ENCODE data around the gene ESRRA. TPM values are rescaled to one million over a fixed set of nuclear protein-coding genes. Genes with fewer than 3 reads are reported as not detected.

The ESRRA gene
- total RNA-seq, 2 experiments from 2014 or later = 28.6 to 57.8 TPM

DNA sequence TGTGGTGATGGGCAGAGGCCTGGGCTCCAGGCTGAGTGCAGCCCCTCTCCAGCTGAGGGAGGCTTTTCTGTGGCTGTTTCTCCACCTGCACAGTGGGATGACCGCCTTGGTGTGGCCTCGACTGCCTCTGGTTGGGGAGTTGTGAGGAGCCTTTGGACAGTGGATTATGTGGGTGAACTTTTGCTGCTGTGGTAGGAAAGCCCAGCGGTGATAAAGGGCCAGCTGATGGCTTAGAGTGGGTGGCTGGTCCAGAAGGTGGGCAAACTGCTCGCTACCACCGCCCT is 1.4 kb upstream of the ESRRA start:
- H4K20me1 ChIP-seq (ENCODE audit: insufficient read depth, low read length) = no peaks in the 10 kb centered on the region
- no peaks in the 10 kb centered on the region for H3K9me3 ChIP-seq (ENCODE audit: low read length)
- ChIA-PET CTCF (ENCODE audit: unreplicated experiment) (interaction anchor here (0.5 to 1.9 kb wide), 6 partner anchors 14 to 99 kb away, joined by 3 to 14 read pairs (median 3); partner anchors contain the start of genes FERMT3, FKBP2, PRDX5 and TRMT112), POLR2A (interaction anchor here (0.7 to 2.5 kb wide), 4 partner anchors 14 to 472 kb away, joined by 3 to 11 read pairs (median 3); partner anchors contain the start of genes PRDX5 and TRMT112)
- no peaks in the 10 kb centered on the region for H3K9me2 ChIP-seq (ENCODE audit: insufficient read depth, low read length)
- no peak overlapping the region for H2AFZ ChIP-seq (ENCODE audit: low read length)
- peaks cover 21% of the 10 kb centered on the region for H3K79me2 ChIP-seq (ENCODE audit: insufficient read depth, low read depth, low read length)
- TF ChIP-seq, protein P1, sequence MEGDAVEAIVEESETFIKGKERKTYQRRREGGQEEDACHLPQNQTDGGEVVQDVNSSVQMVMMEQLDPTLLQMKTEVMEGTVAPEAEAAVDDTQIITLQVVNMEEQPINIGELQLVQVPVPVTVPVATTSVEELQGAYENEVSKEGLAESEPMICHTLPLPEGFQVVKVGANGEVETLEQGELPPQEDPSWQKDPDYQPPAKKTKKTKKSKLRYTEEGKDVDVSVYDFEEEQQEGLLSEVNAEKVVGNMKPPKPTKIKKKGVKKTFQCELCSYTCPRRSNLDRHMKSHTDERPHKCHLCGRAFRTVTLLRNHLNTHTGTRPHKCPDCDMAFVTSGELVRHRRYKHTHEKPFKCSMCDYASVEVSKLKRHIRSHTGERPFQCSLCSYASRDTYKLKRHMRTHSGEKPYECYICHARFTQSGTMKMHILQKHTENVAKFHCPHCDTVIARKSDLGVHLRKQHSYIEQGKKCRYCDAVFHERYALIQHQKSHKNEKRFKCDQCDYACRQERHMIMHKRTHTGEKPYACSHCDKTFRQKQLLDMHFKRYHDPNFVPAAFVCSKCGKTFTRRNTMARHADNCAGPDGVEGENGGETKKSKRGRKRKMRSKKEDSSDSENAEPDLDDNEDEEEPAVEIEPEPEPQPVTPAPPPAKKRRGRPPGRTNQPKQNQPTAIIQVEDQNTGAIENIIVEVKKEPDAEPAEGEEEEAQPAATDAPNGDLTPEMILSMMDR (conservative IDR thresholded peaks at IDR 0.05; ENCODE audit: low read length) = no peak
- no peak for TF ChIP-seq EZH2phosphoT487 (IDR thresholded peaks at IDR 0.05; ENCODE audit: borderline replicate concordance, low read depth, low read length)
- H3K4me1 ChIP-seq (ENCODE audit: insufficient read depth, low read length, poor library complexity, severe bottlenecking) = peaks cover 32% of the 10 kb centered on the region
- peak overlapping the region; percentile 96 for H3K27ac ChIP-seq (ENCODE audit: low read depth, low read length, poor library complexity, severe bottlenecking)
- H3K4me2 ChIP-seq (ENCODE audit: low read length) = peak overlapping the region; percentile 95
- H3K36me3 ChIP-seq (ENCODE audit: insufficient read depth, low read length) = peaks cover 18% of the 10 kb centered on the region
- peak overlapping the region; percentile 81 for H3K4me3 ChIP-seq (ENCODE audit: low read depth, low read length, poor library complexity, severe bottlenecking)
- intact Hi-C loops (cut with micrococcal nuclease; ENCODE audit: unreplicated experiment) = loop anchor here (1.0 to 10.0 kb wide), 6 partner anchors 19 to 329 kb away; partner anchors contain the start of genes COX8A, FKBP2, GPR137 and STIP1
- no peak for DNase-seq (ENCODE audit: low spot score)
- no TSS peak for BruUV-seq (replicated peaks)

DNA sequence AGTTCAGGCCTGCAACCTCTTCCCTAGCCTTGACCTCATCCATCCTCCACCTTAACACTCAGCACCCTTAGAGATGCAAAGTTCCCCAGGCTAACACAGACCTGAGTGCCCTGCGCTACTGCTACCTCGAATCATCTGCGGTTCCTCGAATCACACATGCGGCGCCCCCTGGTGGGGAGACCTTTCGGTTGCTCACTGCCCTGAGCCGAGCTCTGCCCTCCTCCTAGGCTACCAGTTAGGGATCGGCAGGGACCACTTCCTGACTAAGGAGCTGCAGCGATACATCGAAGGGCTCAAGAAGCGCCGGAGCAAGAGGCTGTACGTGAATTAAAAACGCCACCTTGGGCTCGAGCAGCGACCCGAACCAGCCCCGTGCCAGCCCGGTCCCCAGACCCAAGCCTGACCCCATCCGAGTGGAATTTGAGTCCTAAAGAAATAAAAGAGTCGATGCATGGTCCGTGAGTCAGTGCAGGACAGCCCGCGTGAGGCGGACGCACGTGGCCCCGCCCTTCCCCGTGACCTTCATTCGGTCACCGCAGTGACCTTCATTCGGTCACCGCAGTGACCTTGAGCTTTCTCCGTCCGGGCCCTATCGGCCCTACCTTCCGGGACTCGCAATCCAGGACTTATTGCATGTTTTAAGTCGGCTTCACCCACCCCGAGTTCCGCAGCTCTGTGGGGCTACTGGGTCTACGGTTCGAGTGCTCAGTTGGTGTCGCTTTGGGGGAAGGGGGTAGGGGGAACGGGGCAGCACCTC is 830 bp upstream of the ESRRA start:
- ChIA-PET POLR2A (interaction anchor here (0.5 to 2.5 kb wide), 5 partner anchors 13 to 472 kb away, joined by 3 to 11 read pairs (median 3); partner anchors contain the start of genes PRDX5 and TRMT112), CTCF (ENCODE audit: unreplicated experiment) (interaction anchor here (0.5 to 2.1 kb wide), 11 partner anchors 11 to 418 kb away, joined by 3 to 14 read pairs (median 3); partner anchors contain the start of genes FERMT3, FKBP2, PRDX5 and TRMT112)
- TSS peak; percentile 98 for BruUV-seq (replicated peaks)
- intact Hi-C loops (cut with micrococcal nuclease; ENCODE audit: unreplicated experiment) = loop anchor here (1.0 to 10.0 kb wide), 8 partner anchors 13 to 330 kb away; partner anchors contain the start of genes CCDC88B, COX8A, FKBP2 and GPR137
- Histone ChIP-seq H3K4me3 (ENCODE audit: low read depth, low read length, poor library complexity, severe bottlenecking) (peak overlapping the region; percentile 81), H3K4me1 (ENCODE audit: insufficient read depth, low read length, poor library complexity, severe bottlenecking) (peaks cover 32% of the 10 kb centered on the region), H3K36me3 (ENCODE audit: insufficient read depth, low read length) (peaks cover 21% of the 10 kb centered on the region), H4K20me1 (ENCODE audit: insufficient read depth, low read length) (no peaks in the 10 kb centered on the region), H3K9me2 (ENCODE audit: insufficient read depth, low read length) (no peaks in the 10 kb centered on the region), H3K9me3 (ENCODE audit: low read length) (no peaks in the 10 kb centered on the region), H3K4me2 (ENCODE audit: low read length) (peak overlapping the region; percentile 95), H3K27ac (ENCODE audit: low read depth, low read length, poor library complexity, severe bottlenecking) (peak overlapping the region; percentile 96), H2AFZ (ENCODE audit: low read length) (peak overlapping the region; percentile 57; the same call in 1 of the 2 replicates), H3K79me2 (ENCODE audit: insufficient read depth, low read depth, low read length) (peaks cover 24% of the 10 kb centered on the region)
- no peak for TF ChIP-seq EZH2phosphoT487 (IDR thresholded peaks at IDR 0.05; ENCODE audit: borderline replicate concordance, low read depth, low read length)
- TF ChIP-seq, protein P1 (conservative IDR thresholded peaks at IDR 0.05; ENCODE audit: low read length) = peak; percentile 98
- peak; percentile 95 for DNase-seq (ENCODE audit: low spot score)

Measured in OCI-LY7 (cell line).